Activated CD8-positive, alpha-beta T cell treated with anti-CD3 and anti-CD28 coated beads, Interleukin-2, amount 10 ng/mL, durations not matched to agents 7 days and 5 days (primary cell): ENCODE results near the gene SLC9B1. TPM values are rescaled to one million over a fixed set of nuclear protein-coding genes. Genes with fewer than 3 reads are reported as not detected.
"Not testable (repeated sequence)": the region's sequence is repeated elsewhere in the genome, so short reads cannot be mapped to it uniquely, and the experiment has no call there.

Source experiments
- ATAC-seq: fragments of 150-1000 bp; cut with Tn5 transposase; one replicate; pipeline ENCODE4 v1.10.0; 2021; ENCODE audit warnings: moderate library complexity
- CTCF ChIA-PET: fragments of 350-600 bp; sonication (Branson Sonifier 250); formaldehyde crosslinking; loops from one replicate; lab custom pipeline; 2021; ENCODE audit warnings: antibody characterized with exemption; lab: Charles Lee
- POLR2A ChIA-PET: fragments of 350-600 bp; sonication (Branson Sonifier 250); formaldehyde crosslinking; loops from one replicate; lab custom pipeline; 2021; ENCODE audit warnings: antibody characterized with exemption; lab: Charles Lee
- DNase-seq: peaks from one replicate; pipeline ENCODE4 v3.0.0-alpha.2; 2020
- H3K27ac Mint-ChIP-seq: one replicate; pipeline ENCODE4 v1.8.0; 2021; ENCODE audit warnings: mild to moderate bottlenecking, mixed read lengths
- H3K27me3 Mint-ChIP-seq: one replicate; pipeline ENCODE4 v1.8.0; 2021; ENCODE audit warnings: low read depth, mixed read lengths
- H3K36me3 Mint-ChIP-seq: one replicate; pipeline ENCODE4 v1.8.0; 2021; ENCODE audit warnings: low read depth, mixed read lengths
- H3K4me1 Mint-ChIP-seq: one replicate; pipeline ENCODE4 v1.8.0; 2021; ENCODE audit warnings: low read depth, mixed read lengths
- H3K4me3 Mint-ChIP-seq: one replicate; pipeline ENCODE4 v1.8.0; 2021; ENCODE audit warnings: mild to moderate bottlenecking, mixed read lengths
- H3K9me3 Mint-ChIP-seq: one replicate; pipeline ENCODE4 v1.8.0; 2022; ENCODE audit warnings: mixed read lengths; ENCODE audit not compliant: insufficient read depth
- total RNA-seq, 2 experiments: library from RNA; stranded (reverse); gene quantifications; one replicate each; pipeline ENCODE4 v1.2.3, GENCODE V29; 2021

The SLC9B1 gene
- total RNA-seq, 2 experiments from 2014 or later, result 0.83 to 1.3 TPM

- no peaks in the 10 kb centered on the region for H3K36me3 Mint-ChIP-seq
- no peak overlapping the region for H3K27ac Mint-ChIP-seq
- DNase-seq (no peak), ATAC-seq (no peak)
- ChIA-PET POLR2A (interaction anchor here (1.0 to 1.2 kb wide), 2 partner anchors 142 to 183 kb away, joined by 4 read pairs; partner anchors contain the start of genes CISD2 and UBE2D3), CTCF (interaction anchor here (0.8 to 1.8 kb wide), 6 partner anchors 80 to 580 kb away, joined by 3 to 5 read pairs (median 3); partner anchors contain the start of gene BDH2)
- H3K4me3 Mint-ChIP-seq, result no peak overlapping the region
- H3K4me1 Mint-ChIP-seq, result no peaks in the 10 kb centered on the region
- H3K27me3 Mint-ChIP-seq, result peaks cover 2% of the 10 kb centered on the region
- H3K9me3 Mint-ChIP-seq, result no peaks in the 10 kb centered on the region
These were observed 8.7 kb downstream of the SLC9B1 start for GRCh38 chr4:103010804-103011203.

DNA sequence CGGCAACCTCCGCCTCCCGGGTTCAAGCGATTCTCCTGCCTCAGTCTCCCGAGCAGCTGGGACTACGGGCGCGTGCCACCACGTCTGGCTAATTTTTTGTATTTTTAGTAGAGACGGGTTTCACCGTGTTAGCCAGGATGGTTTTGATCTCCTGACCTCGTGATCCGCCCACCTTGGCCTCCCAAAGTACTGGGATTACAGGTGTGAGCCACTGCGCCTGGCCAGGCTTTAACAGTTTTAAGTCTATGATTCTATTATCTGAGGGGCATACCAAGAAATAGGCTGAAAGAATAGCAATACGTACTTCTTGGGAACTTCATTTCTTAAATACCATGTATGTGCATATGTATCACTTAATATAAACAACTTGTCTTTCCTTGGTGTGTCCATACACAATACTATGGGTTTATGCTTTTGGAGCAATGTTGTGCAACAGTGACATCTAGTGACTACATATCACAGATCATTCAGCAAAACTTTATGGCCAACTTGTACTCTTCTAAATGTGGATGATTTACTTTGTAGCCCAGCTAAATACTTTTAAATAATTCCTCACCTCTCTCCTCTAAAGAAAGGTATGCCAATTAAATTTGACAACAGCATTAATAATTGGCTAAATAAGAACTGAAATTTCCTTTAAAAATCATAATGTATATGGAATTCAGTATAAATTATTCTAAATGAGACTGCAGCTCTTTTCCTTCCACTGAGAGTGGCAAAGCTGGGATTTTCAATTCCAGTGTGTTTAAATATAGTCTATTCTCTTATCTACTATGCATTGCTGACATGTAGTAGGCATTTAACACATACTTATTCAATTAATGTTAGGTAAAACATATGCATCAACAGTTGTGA lies 10.4 kb downstream of the SLC9B1 start:
- POLR2A ChIA-PET, result interaction anchor here (0.5 kb wide), 1 partner anchor 181 kb away, joined by 4 read pairs; no protein-coding TSS in a partner anchor
- CTCF ChIA-PET, result interaction anchor here (0.7 to 3.8 kb wide), 20 partner anchors 9 to 578 kb away, joined by 3 to 21 read pairs (median 4); partner anchors contain the start of gene CISD2
- Mint-ChIP-seq H3K27ac (no peak overlapping the region), H3K9me3 (no peaks in the 10 kb centered on the region), H3K36me3 (no peaks in the 10 kb centered on the region), H3K4me3 (no peak overlapping the region), H3K27me3 (peaks cover 8% of the 10 kb centered on the region), H3K4me1 (no peaks in the 10 kb centered on the region)
- ATAC-seq, result peak; percentile 96
- peak; percentile 55 for DNase-seq

DNA sequence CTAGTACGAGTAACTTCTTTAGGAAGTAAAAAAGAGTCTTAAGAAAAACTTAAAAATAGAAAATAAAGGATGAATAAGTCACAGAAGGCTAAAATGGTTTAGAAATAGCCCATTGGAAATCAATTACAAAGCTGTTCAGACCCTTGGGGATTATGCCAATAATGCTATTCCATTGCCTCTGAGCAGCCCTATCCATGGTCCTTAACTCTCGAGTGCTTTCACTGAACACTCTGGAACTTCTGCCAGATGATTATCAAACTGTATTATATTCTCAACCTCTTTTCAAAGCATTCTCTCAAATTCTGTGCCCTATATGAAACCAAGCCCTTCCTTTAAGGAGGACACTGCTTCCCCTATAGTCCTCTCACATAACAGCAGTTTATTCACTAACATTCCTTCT lies 17.0 kb downstream of the SLC9B1 start:
- CTCF ChIA-PET, result no interaction called here
- DNase-seq (no peak), ATAC-seq (no peak)
- no peak overlapping the region for H3K27ac Mint-ChIP-seq
- H3K27me3 Mint-ChIP-seq, result peaks cover 8% of the 10 kb centered on the region
- POLR2A ChIA-PET, result interaction anchor here (0.6 kb wide), 1 partner anchor 1243 kb away, joined by 3 read pairs; no protein-coding TSS in a partner anchor
- peaks cover 12% of the 10 kb centered on the region for H3K9me3 Mint-ChIP-seq
- H3K4me3 Mint-ChIP-seq, result no peak overlapping the region
- no peaks in the 10 kb centered on the region for H3K4me1 Mint-ChIP-seq
- H3K36me3 Mint-ChIP-seq, result peaks cover 3% of the 10 kb centered on the region

- DNase-seq, result no peak
- POLR2A ChIA-PET, result no interaction called here
- H3K36me3 Mint-ChIP-seq, result peaks cover 7% of the 10 kb centered on the region
- H3K9me3 Mint-ChIP-seq, result peaks cover 4% of the 10 kb centered on the region
- no peaks in the 10 kb centered on the region for H3K4me1 Mint-ChIP-seq
- CTCF ChIA-PET, result interaction anchor here (1.2 kb wide), 1 partner anchor 97 kb away, joined by 4 read pairs; no protein-coding TSS in a partner anchor
- ATAC-seq, result no peak
- no peak overlapping the region for H3K4me3 Mint-ChIP-seq
- H3K27me3 Mint-ChIP-seq, result no peaks in the 10 kb centered on the region
- no peak overlapping the region for H3K27ac Mint-ChIP-seq
These were observed 24.7 kb downstream of the SLC9B1 start for GRCh38 chr4:102994803-102995202.

DNA sequence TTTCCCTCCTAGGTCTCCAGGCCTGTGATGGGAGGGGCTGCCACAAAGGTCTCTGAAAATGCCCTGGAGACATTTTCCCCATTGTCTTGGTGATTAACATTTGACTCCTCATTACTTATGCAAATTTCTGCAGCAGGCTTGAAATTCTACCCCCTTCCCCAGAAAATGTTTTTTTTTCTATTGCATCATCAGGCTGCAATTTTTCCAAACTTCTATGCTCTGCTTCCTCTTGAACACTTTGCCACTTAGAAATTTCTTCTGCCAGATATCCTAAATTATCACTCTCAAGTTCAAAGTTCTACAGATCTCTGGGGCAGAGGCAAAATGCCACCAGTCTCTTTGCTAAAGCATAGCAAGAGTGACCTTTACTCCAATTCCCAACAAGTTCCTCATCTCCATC lies 25.5 kb downstream of the SLC9B1 start:
- DNase-seq, POLR2A ChIA-PET, H3K9me3 Mint-ChIP-seq, H3K27ac Mint-ChIP-seq, H3K4me3 Mint-ChIP-seq, ATAC-seq, H3K36me3 Mint-ChIP-seq, H3K4me1 Mint-ChIP-seq, CTCF ChIA-PET, H3K27me3 Mint-ChIP-seq: not testable (repeated sequence)

- Mint-ChIP-seq H3K4me1 (peaks cover 19% of the 10 kb centered on the region), H3K4me3 (peak overlapping the region; percentile 19), H3K27me3 (no peaks in the 10 kb centered on the region), H3K27ac (peak overlapping the region; percentile 4), H3K36me3 (peaks cover 19% of the 10 kb centered on the region), H3K9me3 (peaks cover 4% of the 10 kb centered on the region)
- ATAC-seq (peak; percentile 44), DNase-seq (no peak)
- CTCF ChIA-PET, result no interaction called here
- POLR2A ChIA-PET, result interaction anchor here (1.2 kb wide), 1 partner anchor 161 kb away, joined by 5 read pairs; the partner anchor contains the start of gene UBE2D3
These were observed 31.0 kb downstream of the SLC9B1 start for GRCh38 chr4:102988429-102989020.

GRCh38 chr4:102981005-102981404 lies 38.5 kb downstream of the SLC9B1 start:
- Mint-ChIP-seq H3K27ac (no peak overlapping the region), H3K27me3 (no peaks in the 10 kb centered on the region), H3K36me3 (peaks cover under 1% of the 10 kb centered on the region), H3K4me3 (no peak overlapping the region), H3K9me3 (no peaks in the 10 kb centered on the region), H3K4me1 (no peaks in the 10 kb centered on the region)
- ChIA-PET CTCF (no interaction called here), POLR2A (no interaction called here)
- DNase-seq (no peak), ATAC-seq (no peak)

DNA sequence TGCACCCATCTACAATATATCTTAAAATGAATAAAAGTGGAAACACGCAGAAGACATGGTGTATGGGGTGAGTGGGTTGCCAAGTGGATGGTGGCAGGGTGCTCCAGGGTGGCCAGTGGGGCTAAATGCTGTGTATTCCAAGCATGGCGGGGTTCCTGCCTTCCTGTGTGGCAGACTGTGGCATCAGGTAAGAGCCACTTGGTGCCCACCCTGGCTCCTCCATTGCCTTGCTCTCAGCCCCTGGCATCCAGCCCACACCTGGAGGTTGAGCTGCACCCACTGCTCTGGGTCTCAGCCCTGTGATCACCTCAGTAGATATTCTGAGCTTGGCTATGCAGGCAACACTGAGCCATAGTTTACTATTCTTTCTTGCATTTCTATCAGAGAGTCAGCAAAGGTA lies 57.7 kb downstream of the SLC9B1 start:
- H3K4me1 Mint-ChIP-seq, ATAC-seq, H3K27me3 Mint-ChIP-seq, POLR2A ChIA-PET, H3K4me3 Mint-ChIP-seq, CTCF ChIA-PET, DNase-seq, H3K36me3 Mint-ChIP-seq, H3K27ac Mint-ChIP-seq, H3K9me3 Mint-ChIP-seq: not testable (repeated sequence)

GRCh38 chr4:102959496-102959895 lies 60.0 kb downstream of the SLC9B1 start:
- DNase-seq (no peak), ATAC-seq (no peak)
- peaks cover 9% of the 10 kb centered on the region for H3K9me3 Mint-ChIP-seq
- H3K4me3 Mint-ChIP-seq, result no peak overlapping the region
- H3K27me3 Mint-ChIP-seq, result no peaks in the 10 kb centered on the region
- CTCF ChIA-PET, result no interaction called here
- H3K36me3 Mint-ChIP-seq, result no peaks in the 10 kb centered on the region
- H3K27ac Mint-ChIP-seq, result no peak overlapping the region
- no peaks in the 10 kb centered on the region for H3K4me1 Mint-ChIP-seq
- POLR2A ChIA-PET, result no interaction called here

- no peak overlapping the region for H3K4me3 Mint-ChIP-seq
- ChIA-PET POLR2A (no interaction called here), CTCF (no interaction called here)
- no peaks in the 10 kb centered on the region for H3K9me3 Mint-ChIP-seq
- H3K36me3 Mint-ChIP-seq, result no peaks in the 10 kb centered on the region
- no peak overlapping the region for H3K27ac Mint-ChIP-seq
- H3K27me3 Mint-ChIP-seq, result no peaks in the 10 kb centered on the region
- DNase-seq (no peak), ATAC-seq (no peak)
- no peaks in the 10 kb centered on the region for H3K4me1 Mint-ChIP-seq
These were observed 74.4 kb downstream of the SLC9B1 start for GRCh38 chr4:102945066-102945465.

GRCh38 chr4:102938063-102938462 lies 81.4 kb downstream of the SLC9B1 start:
- H3K9me3 Mint-ChIP-seq, H3K36me3 Mint-ChIP-seq, H3K27me3 Mint-ChIP-seq, DNase-seq, CTCF ChIA-PET, H3K4me1 Mint-ChIP-seq, H3K4me3 Mint-ChIP-seq, POLR2A ChIA-PET, ATAC-seq, H3K27ac Mint-ChIP-seq: not testable (repeated sequence)

- Mint-ChIP-seq H3K36me3 (no peaks in the 10 kb centered on the region), H3K27ac (no peak overlapping the region), H3K9me3 (peaks cover 3% of the 10 kb centered on the region), H3K4me3 (no peak overlapping the region), H3K27me3 (no peaks in the 10 kb centered on the region), H3K4me1 (no peaks in the 10 kb centered on the region)
- ChIA-PET CTCF (no interaction called here), POLR2A (no interaction called here)
- DNase-seq (no peak), ATAC-seq (no peak)
These were observed 83.8 kb downstream of the SLC9B1 start for GRCh38 chr4:102935716-102936115.
